IMR-90 (cell line): Measurements from ENCODE around the gene XRN2. TPM values are rescaled to one million over a fixed set of nuclear protein-coding genes. Genes with fewer than 3 reads are reported as not detected.

Source experiments
- ATAC-seq: fragments of 200-7000 bp; cut with Tn5 transposase; 2 replicates; pipeline ENCODE4 v1.9.1; 2020; ENCODE audit warnings: low read depth, mild to moderate bottlenecking, moderate library complexity
- BruUV-seq: library from RNA; stranded (reverse); fragments of 400-500 nt; replicated peaks from 2 replicates; lab custom pipeline; 2021; lab: Mats Ljungman, UMichigan
- CTCF ChIA-PET: fragments of 300-600 bp; formaldehyde crosslinking; extraction: SDS; loops from one replicate; lab custom pipeline; 2021; ENCODE audit warnings: antibody characterized with exemption; lab: Yijun Ruan, JAX
- POLR2A ChIA-PET: fragments of 300-600 bp; sonication (Branson Sonifier 250); formaldehyde crosslinking; loops from one replicate; lab custom pipeline; 2022; ENCODE audit warnings: antibody characterized with exemption; ENCODE audit not compliant: unreplicated experiment; lab: Charles Lee
- DNase-seq: peaks from one replicate; pipeline ENCODE4 v3.0.0; 2013
- H2AFZ ChIP-seq: replicated peaks from 2 replicates; pipeline ENCODE3; 2013; ENCODE audit warnings: low read length, mild to moderate bottlenecking; ENCODE audit not compliant: poor library complexity
- H2AK5ac ChIP-seq: 2 replicates; pipeline ENCODE4 v1.6.1; 2013; ENCODE audit warnings: low read depth, low read length, inconsistent platforms
- H2AK9ac ChIP-seq: replicated peaks from 2 replicates; pipeline ENCODE3; 2013; ENCODE audit warnings: mild to moderate bottlenecking, low read depth, low read length, moderate library complexity; ENCODE audit not compliant: poor library complexity
- H2BK120ac ChIP-seq: 2 replicates; pipeline ENCODE4 v1.6.1; 2013; ENCODE audit warnings: low read depth, low read length, inconsistent platforms
- H2BK15ac ChIP-seq: 3 replicates; pipeline ENCODE4 v1.6.1; 2013; ENCODE audit warnings: low read depth, low read length, inconsistent platforms
- H2BK20ac ChIP-seq: 2 replicates; pipeline ENCODE4 v1.6.1; 2013; ENCODE audit warnings: low read depth, mild to moderate bottlenecking, inconsistent platforms, low read length, moderate library complexity
- H2BK5ac ChIP-seq: 2 replicates; pipeline ENCODE4 v1.6.1; 2013; ENCODE audit warnings: mild to moderate bottlenecking, low read depth, low read length, inconsistent platforms; ENCODE audit not compliant: poor library complexity, severe bottlenecking
- H3K14ac ChIP-seq: replicated peaks from 2 replicates; pipeline ENCODE4 v1.6.1; 2013; ENCODE audit warnings: low read depth, low read length, inconsistent platforms
- H3K18ac ChIP-seq: 2 replicates; pipeline ENCODE4 v1.6.1; 2013; ENCODE audit warnings: low read depth, low read length, control low read depth
- H3K23ac ChIP-seq: 2 replicates; pipeline ENCODE4 v1.6.1; 2013; ENCODE audit warnings: low read depth, low read length, inconsistent platforms
- H3K27ac ChIP-seq: 2 replicates; pipeline ENCODE4 v1.5.1; 2013; ENCODE audit warnings: mild to moderate bottlenecking, control low read depth, low read length; ENCODE audit not compliant: insufficient read depth
- H3K27me3 ChIP-seq: 2 replicates; pipeline ENCODE4 v1.6.1; 2013; ENCODE audit warnings: low read length; ENCODE audit not compliant: control insufficient read depth, insufficient read depth
- H3K36me3 ChIP-seq: 2 replicates; pipeline ENCODE4 v1.6.1; 2013; ENCODE audit warnings: low read length, mixed read lengths; ENCODE audit not compliant: control insufficient read depth, insufficient read depth
- H3K4ac ChIP-seq: 2 replicates; pipeline ENCODE4 v1.6.1; 2013; ENCODE audit warnings: low read depth, low read length, inconsistent platforms
- H3K4me1 ChIP-seq: 2 replicates; pipeline ENCODE4 v1.6.1; 2013; ENCODE audit warnings: low read length, mixed read lengths; ENCODE audit not compliant: control insufficient read depth, insufficient read depth
- H3K4me2 ChIP-seq: 2 replicates; pipeline ENCODE4 v1.6.1; 2013; ENCODE audit warnings: low read depth, mild to moderate bottlenecking, control low read depth, low read length, moderate library complexity
- H3K4me3 ChIP-seq: 2 replicates; pipeline ENCODE4 v1.5.1; 2013; ENCODE audit warnings: low read depth, mild to moderate bottlenecking, control low read depth, low read length, moderate library complexity; ENCODE audit not compliant: insufficient read depth
- H3K56ac ChIP-seq: 2 replicates; pipeline ENCODE4 v1.6.1; 2013; ENCODE audit warnings: low read length, inconsistent platforms; ENCODE audit not compliant: insufficient read depth; ENCODE audit errors: extremely low read depth
- H3K79me1 ChIP-seq, 2 experiments: 2 replicates each; pipeline ENCODE4 v1.6.1; 2013; ENCODE audit warnings: low read length in 2 of 2, inconsistent platforms in 1 of 2, low read depth in 1 of 2
- H3K9ac ChIP-seq: 2 replicates; pipeline ENCODE4 v1.6.1; 2013; ENCODE audit warnings: low read depth, low read length, control low read depth
- H3K9me1 ChIP-seq: 2 replicates; pipeline ENCODE4 v1.6.1; 2013; ENCODE audit warnings: low read length, inconsistent platforms; ENCODE audit not compliant: insufficient read depth
- H3K9me3 ChIP-seq: 2 replicates; pipeline ENCODE4 v1.6.1; 2013; ENCODE audit warnings: low read length; ENCODE audit not compliant: control insufficient read depth, insufficient read depth
- H4K20me1 ChIP-seq: 2 replicates; pipeline ENCODE4 v1.6.1; 2013; ENCODE audit warnings: low read length, inconsistent platforms; ENCODE audit not compliant: insufficient read depth
- H4K5ac ChIP-seq: 2 replicates; pipeline ENCODE4 v1.6.1; 2013; ENCODE audit warnings: mild to moderate bottlenecking, low read depth, low read length, control low read depth
- H4K8ac ChIP-seq, 2 experiments: 2 replicates each; pipeline ENCODE4 v1.6.1; 2013; ENCODE audit warnings: low read depth in 2 of 2, low read length in 2 of 2, control low read depth in 1 of 2, inconsistent platforms in 1 of 2
- H4K91ac ChIP-seq: 2 replicates; pipeline ENCODE4 v1.6.1; 2013; ENCODE audit warnings: low read depth, low read length, inconsistent platforms; ENCODE audit not compliant: insufficient read depth
- BHLHE40 ChIP-seq: fragments of 150-350 bp; IDR thresholded peaks from 2 replicates; pipeline ENCODE4 v1.6.1; 2016; ENCODE audit warnings: mild to moderate bottlenecking, low read depth, low read length
- CHD1 ChIP-seq: IDR thresholded peaks from 2 replicates; pipeline ENCODE4 v1.6.1; 2012; ENCODE audit warnings: low read depth, low read length, improper control_type of control experiment
- FOS ChIP-seq: fragments of 150-350 bp; IDR thresholded peaks from 2 replicates; pipeline ENCODE4 v1.6.1; 2016; ENCODE audit warnings: low read depth, low read length
- MAFK ChIP-seq: IDR thresholded peaks from 2 replicates; pipeline ENCODE4 v1.6.1; 2012; ENCODE audit warnings: low read depth, low read length, improper control_type of control experiment
- MAZ ChIP-seq: IDR thresholded peaks from 2 replicates; pipeline ENCODE4 v1.6.1; 2012; ENCODE audit warnings: low read depth, mild to moderate bottlenecking, low read length, improper control_type of control experiment, moderate library complexity, borderline replicate concordance
- POLR2A ChIP-seq: IDR thresholded peaks from 2 replicates; pipeline ENCODE4 v1.6.1; 2012; ENCODE audit warnings: mild to moderate bottlenecking, low read depth, low read length
- RAD21 ChIP-seq: IDR thresholded peaks from 2 replicates; pipeline ENCODE4 v1.6.1; 2012; ENCODE audit warnings: low read length, improper control_type of control experiment
- RCOR1 ChIP-seq: IDR thresholded peaks from 2 replicates; pipeline ENCODE4 v1.6.1; 2012; ENCODE audit warnings: mild to moderate bottlenecking, low read length, improper control_type of control experiment; ENCODE audit not compliant: insufficient replicate concordance
- RFX5 ChIP-seq: IDR thresholded peaks from 2 replicates; pipeline ENCODE4 v1.8.0; 2012; ENCODE audit warnings: low read depth, mild to moderate bottlenecking, low read length, moderate library complexity
- SMC3 ChIP-seq: fragments of 150-350 bp; IDR thresholded peaks from 2 replicates; pipeline ENCODE4 v1.6.1; 2016; ENCODE audit warnings: low read depth, mild to moderate bottlenecking, antibody characterized with exemption, low read length, moderate library complexity
- WGBS, 2 experiments: methylation state at CpG; one replicate each; pipeline versions ENCODE4 v1.1.5 to v1.1.7; 2013; ENCODE audit warnings: missing lambda C conversion rate in 2 of 2; ENCODE audit not compliant: insufficient read length in 1 of 2; ENCODE audit errors: extremely low coverage in 2 of 2; 5-methylcytosine and 5-hydroxymethylcytosine counted together
- dilution Hi-C: fragments of 300-500 bp; cut with HindIII; formaldehyde crosslinking; loops from one replicate; pipeline ENCODE4 v1.14.3; 2018; ENCODE audit warnings: low sequenced_read_pairs; ENCODE audit not compliant: unreplicated experiment
- in situ Hi-C: fragments of 300-500 bp; cut with MboI; formaldehyde crosslinking; loops from 3 replicates; pipeline ENCODE4 v1.14.3; 2019; ENCODE audit warnings: low sequenced_read_pairs, inconsistent platforms, mixed read lengths
- intact Hi-C: fragments of 100-400 bp; cut with micrococcal nuclease; formaldehyde crosslinking; loops from 2 replicates; pipeline ENCODE4 v1.10.0; 2022
- polyA plus RNA-seq, 3 experiments: library from polyadenylated mRNA; depleted of rRNA; stranded (reverse); fragments of >200 nt; gene quantifications; 2 replicates each; pipeline ENCODE4 v1.2.3, GENCODE V29; 2012; ENCODE audit warnings: low replicate concordance in 1 of 3
- total RNA-seq: library from RNA; depleted of rRNA; stranded (reverse); fragments of >200 nt; gene quantifications from 2 replicates; pipeline ENCODE4 v1.2.3, GENCODE V29; 2012
- TF ChIP-seq, protein P1 (sequence below): fragments of 150-350 bp; IDR thresholded peaks from 2 replicates; pipeline ENCODE4 v1.6.1; 2016; ENCODE audit warnings: low read depth, mild to moderate bottlenecking, low read length, moderate library complexity, borderline replicate concordance
- TF ChIP-seq, protein P2 (sequence below): fragments of 150-350 bp; IDR thresholded peaks from 2 replicates; pipeline ENCODE4 v1.6.1; 2017; ENCODE audit warnings: mild to moderate bottlenecking, antibody characterized with exemption, low read length, low read depth

The XRN2 gene
- total and polyA plus RNA-seq, 2 of the 4 experiments (the other 2 are of a cell fraction) = 58.1 to 70.8 TPM

DNA sequence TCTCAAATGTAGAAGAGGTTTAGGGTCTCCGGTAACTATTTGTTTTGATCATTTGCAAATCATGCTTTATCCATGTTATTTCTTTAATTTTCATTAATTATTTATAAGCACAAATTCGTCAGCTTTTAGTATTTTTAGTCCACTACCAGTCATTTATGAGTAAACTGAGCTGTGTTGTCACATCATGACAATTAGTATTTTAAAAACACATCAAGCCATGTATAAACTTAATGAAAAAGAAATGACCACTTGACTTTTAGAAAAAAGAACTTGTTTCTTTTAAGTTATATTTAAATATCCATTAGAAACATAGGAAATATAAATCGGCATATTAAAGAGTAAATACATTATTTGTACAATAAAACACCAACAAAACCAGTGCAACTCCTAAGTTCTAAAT is 91.4 kb downstream of the XRN2 start:
- intact Hi-C loops = loop anchor here (10.0 kb wide), 1 partner anchor 160 kb away; no protein-coding TSS in a partner anchor
- H3K56ac ChIP-seq = no peak overlapping the region
- H3K4me3 ChIP-seq = no peak overlapping the region
- no peak overlapping the region for H2AK9ac ChIP-seq
- no peak overlapping the region for H2BK120ac ChIP-seq
- CTCF ChIA-PET = no interaction called here
- TF ChIP-seq, protein P1, sequence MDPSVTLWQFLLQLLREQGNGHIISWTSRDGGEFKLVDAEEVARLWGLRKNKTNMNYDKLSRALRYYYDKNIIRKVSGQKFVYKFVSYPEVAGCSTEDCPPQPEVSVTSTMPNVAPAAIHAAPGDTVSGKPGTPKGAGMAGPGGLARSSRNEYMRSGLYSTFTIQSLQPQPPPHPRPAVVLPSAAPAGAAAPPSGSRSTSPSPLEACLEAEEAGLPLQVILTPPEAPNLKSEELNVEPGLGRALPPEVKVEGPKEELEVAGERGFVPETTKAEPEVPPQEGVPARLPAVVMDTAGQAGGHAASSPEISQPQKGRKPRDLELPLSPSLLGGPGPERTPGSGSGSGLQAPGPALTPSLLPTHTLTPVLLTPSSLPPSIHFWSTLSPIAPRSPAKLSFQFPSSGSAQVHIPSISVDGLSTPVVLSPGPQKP = no peak
- TF ChIP-seq BHLHE40 (no peak), RAD21 (no peak), SMC3 (no peak), POLR2A (no peak), FOS (no peak), CHD1 (no peak), RFX5 (no peak), RCOR1 (no peak), MAZ (no peak), MAFK (no peak)
- TF ChIP-seq, protein P2, sequence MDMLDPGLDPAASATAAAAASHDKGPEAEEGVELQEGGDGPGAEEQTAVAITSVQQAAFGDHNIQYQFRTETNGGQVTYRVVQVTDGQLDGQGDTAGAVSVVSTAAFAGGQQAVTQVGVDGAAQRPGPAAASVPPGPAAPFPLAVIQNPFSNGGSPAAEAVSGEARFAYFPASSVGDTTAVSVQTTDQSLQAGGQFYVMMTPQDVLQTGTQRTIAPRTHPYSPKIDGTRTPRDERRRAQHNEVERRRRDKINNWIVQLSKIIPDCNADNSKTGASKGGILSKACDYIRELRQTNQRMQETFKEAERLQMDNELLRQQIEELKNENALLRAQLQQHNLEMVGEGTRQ = no peak
- H3K4me1 ChIP-seq = peaks cover 2% of the 10 kb centered on the region; the same call in 1 of the 2 replicates
- in situ Hi-C loops = no loop called here
- no peak overlapping the region for H3K4ac ChIP-seq
- POLR2A ChIA-PET = no interaction called here
- H3K14ac ChIP-seq = no peak overlapping the region
- no peak overlapping the region for H4K8ac ChIP-seq
- no peak overlapping the region for H2BK5ac ChIP-seq
- H3K36me3 ChIP-seq = peaks cover 2% of the 10 kb centered on the region; the same call in 1 of the 2 replicates
- no peaks in the 10 kb centered on the region for H3K79me1 ChIP-seq
- dilution Hi-C loops = no loop called here
- no TSS peak for BruUV-seq
- no peak overlapping the region for H3K23ac ChIP-seq
- no peak overlapping the region for H4K5ac ChIP-seq
- no peak overlapping the region for H2AK5ac ChIP-seq
- no CpG with 5 or more reads among the region's 3 CpGs for WGBS, 2 experiments
- H3K27me3 ChIP-seq = peaks cover 75% of the 10 kb centered on the region
- no peak overlapping the region for H3K9ac ChIP-seq
- H2BK20ac ChIP-seq = no peak overlapping the region
- H3K9me3 ChIP-seq = peaks cover 18% of the 10 kb centered on the region
- H3K4me2 ChIP-seq = no peak overlapping the region
- no peaks in the 10 kb centered on the region for H3K9me1 ChIP-seq
- no peak overlapping the region for H4K91ac ChIP-seq
- no peak overlapping the region for H2AFZ ChIP-seq
- ATAC-seq = no peak
- no peak for DNase-seq
- no peak overlapping the region for H3K18ac ChIP-seq
- no peak overlapping the region for H2BK15ac ChIP-seq
- no peaks in the 10 kb centered on the region for H4K20me1 ChIP-seq
- H3K27ac ChIP-seq = no peak overlapping the region
